Hematopoietic multipotent progenitor cell treated with erythropoietin and hydrocortisone succinate and interleukin-3 and kit ligand, for 4 days (in vitro differentiated cells): ENCODE measurements around the gene DRG2.

ENCODE experiments used
- DNase-seq: peaks from one replicate; pipeline ENCODE4 v3.0.0-alpha.2; 2015

Gene DRG2

DNA sequence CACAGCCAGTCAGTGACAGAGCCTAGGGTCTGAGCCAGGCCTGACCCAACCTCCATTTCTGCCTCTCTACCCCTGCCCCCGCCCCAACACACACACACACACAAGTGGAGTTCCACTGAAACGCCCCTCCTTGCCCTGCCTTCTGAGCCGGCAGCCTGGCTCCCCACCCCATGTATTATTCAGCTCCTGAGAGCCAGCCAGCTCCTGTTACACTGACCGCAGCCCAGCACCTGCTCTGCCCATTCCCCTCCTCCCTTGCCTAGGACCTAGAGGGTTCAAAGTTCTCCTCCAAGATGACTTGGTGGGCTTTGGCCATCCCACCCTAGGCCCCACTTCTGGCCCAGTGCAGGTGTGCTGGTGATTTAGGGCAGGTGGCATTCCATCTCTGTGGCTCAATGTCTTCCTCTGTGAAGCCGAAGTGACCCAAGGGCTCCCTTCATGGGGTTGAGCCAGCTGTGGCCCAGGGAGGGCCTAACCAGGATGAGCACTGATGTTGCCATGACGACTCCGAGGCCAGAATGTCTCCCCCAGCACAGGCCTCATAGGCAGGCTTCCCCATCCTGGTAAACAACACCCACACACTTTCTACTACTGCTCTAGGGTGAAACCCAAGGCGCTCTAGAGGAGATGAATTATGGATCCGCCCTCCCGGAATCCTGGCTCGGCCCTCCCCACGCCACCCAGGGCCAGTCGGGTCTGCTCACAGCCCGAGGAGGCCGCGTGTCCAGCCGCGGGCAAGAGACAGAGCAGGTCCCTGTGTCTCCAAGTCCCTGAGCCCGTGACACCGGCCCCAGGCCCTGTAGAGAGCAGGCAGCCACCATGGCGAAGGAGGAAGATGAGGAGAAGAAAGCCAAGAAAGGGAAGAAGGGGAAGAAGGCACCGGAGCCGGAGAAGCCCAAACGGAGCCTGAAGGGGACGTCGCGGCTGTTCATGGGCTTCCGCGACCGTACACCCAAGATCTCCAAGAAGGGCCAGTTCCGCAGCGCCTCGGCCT is 30.5 kb downstream of the DRG2 start:
- no peak for DNase-seq

DNA sequence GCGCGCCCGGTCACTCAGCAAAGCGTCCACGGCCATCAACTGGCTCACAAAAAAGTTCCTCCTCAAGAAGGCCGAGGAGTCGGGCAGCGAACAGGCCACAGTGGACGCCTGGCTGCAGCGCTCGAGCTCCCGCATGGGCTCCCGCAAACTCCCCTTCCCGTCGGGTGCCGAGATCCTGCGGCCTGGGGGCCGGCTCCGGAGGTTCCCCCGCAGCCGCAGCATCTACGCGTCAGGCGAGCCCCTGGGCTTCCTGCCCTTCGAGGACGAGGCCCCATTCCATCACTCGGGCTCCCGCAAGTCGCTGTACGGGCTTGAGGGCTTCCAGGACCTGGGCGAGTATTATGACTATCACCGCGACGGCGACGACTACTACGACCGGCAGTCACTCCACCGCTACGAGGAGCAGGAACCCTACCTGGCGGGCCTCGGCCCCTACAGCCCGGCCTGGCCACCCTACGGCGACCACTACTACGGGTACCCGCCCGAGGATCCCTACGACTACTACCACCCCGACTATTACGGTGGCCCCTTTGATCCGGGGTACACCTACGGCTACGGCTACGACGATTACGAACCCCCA is 31.5 kb downstream of the DRG2 start:
- no peak for DNase-seq

DNA sequence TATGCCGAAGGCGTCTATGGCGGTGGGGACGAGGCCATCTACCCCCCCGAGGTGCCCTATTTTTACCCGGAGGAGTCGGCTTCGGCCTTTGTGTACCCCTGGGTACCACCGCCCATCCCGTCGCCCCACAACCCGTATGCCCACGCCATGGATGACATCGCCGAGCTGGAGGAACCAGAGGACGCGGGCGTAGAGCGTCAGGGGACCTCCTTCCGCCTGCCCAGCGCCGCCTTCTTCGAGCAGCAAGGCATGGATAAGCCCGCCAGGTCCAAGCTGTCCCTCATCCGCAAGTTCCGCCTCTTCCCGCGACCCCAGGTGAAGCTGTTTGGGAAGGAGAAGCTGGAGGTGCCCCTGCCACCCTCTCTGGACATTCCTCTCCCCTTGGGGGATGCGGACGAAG is 32.2 kb downstream of the DRG2 start:
- no peak for DNase-seq

DNA sequence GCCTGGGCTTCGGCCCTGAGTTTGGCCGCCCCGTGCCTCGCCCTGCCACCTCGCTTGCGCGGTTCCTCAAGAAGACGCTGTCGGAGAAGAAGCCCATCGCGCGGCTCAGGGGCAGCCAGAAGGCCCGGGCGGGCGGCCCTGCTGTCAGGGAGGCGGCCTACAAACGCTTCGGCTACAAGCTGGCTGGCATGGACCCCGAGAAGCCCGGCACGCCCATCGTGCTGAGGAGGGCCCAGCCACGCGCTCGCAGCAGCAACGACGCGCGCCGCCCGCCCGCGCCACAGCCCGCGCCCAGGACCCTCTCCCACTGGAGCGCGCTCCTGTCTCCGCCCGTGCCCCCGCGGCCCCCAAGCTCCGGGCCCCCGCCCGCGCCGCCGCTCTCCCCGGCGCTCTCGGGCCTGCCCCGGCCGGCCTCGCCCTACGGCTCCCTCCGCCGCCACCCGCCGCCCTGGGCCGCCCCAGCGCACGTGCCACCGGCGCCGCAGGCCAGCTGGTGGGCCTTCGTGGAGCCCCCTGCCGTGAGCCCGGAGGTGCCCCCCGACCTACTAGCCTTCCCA is 32.8 kb downstream of the DRG2 start:
- DNase-seq, result no peak

DNA sequence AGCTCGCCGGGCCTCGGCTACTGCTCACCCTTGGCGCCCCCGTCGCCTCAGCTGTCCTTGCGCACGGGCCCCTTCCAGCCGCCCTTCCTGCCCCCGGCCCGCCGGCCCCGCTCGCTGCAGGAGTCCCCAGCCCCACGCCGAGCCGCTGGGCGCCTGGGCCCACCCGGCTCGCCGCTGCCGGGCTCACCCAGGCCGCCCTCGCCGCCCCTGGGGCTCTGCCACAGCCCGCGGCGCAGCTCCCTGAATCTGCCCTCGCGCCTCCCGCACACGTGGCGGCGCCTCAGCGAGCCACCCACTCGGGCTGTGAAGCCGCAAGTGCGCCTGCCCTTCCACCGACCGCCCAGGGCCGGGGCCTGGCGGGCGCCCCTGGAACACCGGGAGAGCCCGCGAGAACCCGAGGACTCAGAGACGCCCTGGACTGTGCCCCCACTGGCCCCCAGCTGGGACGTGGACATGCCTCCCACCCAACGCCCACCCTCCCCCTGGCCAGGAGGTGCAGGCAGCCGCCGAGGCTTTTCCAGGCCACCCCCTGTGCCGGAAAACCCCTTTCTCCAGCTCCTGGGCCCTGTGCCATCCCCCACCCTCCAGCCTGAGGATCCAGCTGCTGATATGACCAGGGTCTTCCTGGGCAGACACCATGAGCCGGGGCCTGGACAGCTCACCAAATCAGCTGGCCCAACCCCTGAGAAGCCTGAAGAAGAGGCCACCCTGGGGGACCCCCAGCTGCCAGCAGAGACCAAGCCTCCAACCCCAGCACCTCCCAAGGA is 33.6 kb downstream of the DRG2 start:
- no peak for DNase-seq

DNA sequence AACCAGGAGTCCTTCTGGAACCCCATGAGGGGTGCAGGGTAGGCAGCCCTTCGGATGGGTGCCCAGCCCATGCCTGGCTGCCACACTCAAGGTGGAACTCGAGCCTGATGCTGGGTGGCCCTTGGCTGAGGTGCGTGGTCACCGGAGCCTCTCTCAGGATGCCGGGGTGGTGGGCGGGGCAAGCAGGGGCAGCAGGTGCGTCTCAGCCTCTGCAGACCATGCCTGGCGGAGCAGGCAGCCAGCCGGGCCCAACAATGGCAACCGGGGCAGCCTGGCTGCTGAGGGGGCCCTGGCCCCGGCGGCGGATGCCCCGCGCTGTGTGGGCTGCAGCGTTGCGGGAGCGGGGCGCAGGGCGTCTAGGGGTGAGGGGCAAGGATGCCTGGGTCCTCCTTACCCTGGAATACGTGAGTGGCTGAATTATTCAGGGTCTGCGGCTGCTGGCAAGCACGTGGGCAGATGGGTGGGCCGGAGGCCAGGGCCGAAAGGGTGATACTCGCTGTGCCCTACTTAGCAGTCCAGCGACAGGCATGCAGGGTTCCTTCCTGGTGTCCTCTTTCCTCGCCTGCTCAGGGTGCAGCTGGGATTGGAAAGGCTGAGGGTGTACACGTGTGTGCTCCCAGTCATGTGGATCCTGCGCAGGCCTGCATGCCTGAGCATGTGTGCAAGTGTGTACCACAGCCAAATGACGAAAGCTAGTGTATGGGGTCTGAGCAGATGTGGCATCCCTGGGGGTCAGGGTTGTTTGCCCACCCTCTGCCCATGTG is 35.4 kb downstream of the DRG2 start:
- no peak for DNase-seq

DNA sequence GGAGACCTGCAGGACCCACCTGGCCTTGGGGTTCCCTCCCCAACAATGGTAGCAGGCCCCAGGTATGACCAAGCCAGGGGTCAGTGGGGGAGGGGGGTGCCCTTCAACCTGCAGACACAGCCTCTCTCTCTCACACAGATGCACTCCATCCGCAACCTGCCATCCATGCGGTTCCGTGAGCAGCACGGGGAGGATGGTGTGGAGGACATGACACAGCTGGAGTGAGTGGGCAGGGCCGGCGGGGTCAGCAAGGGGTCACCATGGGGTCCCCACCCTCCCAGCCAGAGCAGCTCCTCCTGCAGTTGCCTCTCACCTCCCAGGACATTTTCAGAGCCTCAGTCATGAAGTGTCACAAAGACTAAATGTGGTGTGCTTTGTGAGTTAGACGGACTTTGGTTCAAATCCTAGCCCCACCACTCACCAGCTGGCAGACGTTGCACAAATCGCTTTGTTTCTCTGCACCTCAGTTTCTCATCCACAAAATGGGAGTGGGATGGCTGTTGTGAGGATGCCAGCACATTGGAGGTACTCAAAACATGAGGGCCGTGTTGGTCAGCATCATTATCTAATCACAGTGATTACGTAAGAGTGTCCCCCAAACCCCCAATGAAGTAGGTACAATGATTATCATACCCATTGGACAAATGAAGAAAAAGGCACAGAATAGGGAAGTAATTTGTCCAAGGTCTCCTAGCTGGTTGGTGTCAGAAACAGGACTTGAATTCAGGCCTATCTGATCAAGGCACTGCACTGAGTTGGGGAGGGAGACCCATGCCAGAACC is 36.8 kb downstream of the DRG2 start:
- no peak for DNase-seq

DNA sequence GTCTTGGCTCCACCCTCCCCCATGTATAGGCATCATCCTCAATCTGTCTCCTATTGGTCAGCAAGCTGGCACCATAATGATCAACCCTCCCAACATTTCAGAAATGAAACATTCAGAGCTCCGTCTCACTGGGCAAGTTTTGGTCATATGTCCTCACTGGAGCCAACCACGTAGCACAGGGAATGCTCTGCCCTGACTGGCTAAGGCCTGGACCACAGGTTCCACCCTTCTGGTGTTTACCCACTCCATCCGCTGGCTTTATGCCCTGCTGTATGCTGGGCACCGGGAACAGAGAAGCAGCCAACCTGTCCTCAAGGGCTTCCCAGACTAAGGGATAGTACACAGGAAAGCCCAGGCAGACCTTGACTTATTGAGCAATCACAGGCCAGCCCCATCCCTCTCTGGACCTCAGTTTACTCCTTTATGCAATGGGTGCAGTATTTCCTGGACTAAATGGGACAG is 41.3 kb downstream of the DRG2 start:
- DNase-seq, result peak; percentile 22

DNA sequence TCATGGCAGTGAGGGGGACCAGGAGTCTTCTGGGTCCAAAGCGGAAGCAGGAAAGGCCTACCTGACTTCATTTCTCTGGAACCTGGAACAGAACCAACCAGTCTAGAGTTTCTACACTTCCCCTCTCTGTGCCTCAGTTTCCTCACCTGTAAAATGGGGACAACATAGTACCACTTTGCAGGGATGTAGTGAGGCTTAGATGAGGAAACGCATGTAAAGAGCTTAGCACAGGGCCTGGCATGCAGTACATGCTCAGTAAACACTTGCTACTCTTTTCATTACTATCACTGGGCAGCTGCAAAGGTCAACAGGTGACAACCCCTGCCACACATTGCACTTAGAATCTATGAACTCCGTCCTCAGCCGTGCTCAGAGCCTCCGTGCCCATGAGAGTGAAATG is 45.0 kb downstream of the DRG2 start:
- no peak for DNase-seq

DNA sequence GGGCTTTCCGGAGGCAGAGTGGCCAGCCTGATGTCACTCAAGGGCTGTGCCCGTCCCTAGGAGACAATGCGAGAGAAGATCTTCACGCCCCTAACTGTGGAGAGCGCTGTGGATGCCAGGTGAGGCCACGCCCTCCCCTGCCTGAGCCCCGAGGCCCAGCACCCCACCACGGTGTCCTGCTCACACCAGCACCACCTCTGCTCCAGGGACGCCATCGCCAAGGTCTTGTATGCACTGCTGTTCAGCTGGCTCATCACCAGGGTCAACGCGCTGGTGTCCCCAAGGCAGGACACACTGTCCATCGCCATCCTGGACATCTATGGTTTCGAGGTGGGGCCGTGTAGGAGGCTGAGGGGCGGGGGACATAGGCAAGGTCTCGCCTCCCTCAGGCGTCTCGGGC is 48.6 kb downstream of the DRG2 start:
- no peak for DNase-seq

DNA sequence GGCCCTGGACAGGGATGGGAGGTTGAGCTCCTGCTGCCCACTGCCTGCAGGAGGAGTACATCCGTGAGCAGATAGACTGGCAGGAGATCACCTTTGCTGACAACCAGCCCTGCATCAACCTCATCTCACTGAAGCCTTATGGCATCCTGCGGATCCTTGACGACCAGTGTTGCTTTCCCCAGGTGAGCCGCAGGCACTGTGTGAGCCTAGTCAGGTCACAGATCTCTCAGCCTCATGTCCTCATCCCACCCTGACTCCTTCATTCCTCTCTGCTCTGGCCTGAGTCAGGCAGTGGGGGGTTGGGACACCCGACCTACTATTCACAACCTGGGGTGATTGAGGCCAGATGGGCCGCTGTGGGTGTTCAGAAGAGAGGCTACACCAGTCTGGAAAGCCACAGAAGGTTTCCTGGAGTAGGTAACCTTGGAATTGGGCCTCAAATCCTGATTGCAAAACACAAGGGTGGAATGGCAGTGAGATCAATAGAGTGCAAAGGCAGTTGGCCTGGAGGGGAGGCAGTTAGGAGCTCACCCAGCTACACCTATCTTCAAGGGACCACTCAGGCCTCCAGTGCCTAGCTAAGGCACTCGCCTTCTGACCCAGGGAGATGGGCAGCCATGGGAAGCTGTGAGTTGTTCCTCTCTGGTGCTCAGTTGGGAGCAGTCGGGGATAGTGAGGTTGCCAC is 50.5 kb downstream of the DRG2 start:
- DNase-seq, result no peak

DNA sequence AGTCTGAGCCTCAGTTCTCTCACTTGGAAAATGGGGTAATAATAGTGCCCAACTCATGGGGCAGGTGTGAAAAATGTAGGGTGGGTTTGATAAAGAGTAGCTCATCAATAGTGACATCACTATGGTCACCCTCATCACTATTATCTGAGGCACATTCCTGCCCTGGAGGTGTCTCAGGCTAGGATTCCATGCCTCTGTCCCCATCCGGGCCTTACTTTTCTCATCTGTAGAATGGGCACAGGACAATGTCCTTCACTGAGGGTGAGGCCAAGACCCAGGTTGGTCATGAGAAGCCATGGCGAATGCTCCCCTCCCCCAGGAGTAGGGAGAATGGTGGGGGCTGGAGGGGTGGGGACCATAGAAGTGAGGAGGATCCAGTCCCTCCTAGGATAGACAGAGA is 51.3 kb downstream of the DRG2 start:
- DNase-seq, result no peak

DNA sequence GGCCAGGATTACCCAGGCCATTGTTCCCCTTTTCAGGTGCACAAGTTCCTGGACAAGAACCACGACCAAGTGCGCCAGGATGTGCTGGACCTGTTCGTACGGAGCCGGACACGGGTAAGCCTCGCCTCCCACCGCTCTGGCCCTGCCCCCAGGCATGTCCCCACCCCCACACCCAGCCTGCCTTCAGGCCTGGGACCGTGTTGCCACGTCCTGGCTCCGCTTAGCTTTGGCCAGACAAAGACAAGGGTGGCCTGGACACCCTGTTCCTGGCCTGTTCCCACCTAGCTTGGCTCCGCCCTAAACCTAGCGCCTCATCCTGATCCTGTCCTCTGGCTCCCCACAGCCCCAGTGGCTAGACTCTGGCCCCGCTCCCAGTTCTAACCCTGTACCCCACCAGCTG is 51.8 kb downstream of the DRG2 start:
- no peak for DNase-seq

DNA sequence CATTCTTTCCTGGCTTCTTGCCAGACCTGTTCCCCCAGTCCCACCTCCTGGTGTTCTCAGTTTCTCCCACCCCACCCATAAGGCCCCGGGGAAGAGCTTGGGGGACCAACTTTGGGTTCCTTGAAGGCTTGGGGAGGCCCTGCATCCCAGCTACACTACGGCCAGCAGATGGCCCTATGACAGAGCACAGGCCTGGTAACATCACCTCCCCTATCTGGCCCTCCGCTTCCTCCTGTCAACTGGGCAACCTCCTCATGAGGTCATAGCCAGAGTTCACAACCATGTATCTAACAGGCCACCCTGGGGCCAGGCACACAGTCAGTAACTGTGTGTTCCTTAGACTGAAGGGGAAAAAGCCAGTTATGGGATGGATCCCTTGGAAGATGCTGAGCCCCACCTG is 52.2 kb downstream of the DRG2 start:
- peak; percentile 41 for DNase-seq

DNA sequence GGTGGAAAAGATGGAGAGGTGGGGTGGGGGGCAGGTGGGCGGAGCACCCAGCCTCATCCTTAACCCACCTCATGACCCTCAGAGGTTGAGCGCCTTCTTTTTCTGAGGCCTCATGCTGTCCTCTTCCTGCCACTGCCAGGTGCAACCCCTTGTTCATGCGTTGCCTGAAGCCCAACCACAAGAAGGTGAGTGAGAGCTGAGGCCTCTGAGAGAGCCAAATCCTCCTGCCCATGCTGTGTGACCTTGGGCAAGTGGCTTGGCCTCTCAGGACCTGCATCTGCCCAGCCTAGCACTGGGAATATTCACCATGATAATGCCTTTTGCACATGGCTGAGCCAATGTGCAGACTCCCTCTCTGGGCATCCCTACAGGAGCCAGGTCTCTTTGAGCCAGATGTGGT is 52.9 kb downstream of the DRG2 start:
- no peak for DNase-seq

DNA sequence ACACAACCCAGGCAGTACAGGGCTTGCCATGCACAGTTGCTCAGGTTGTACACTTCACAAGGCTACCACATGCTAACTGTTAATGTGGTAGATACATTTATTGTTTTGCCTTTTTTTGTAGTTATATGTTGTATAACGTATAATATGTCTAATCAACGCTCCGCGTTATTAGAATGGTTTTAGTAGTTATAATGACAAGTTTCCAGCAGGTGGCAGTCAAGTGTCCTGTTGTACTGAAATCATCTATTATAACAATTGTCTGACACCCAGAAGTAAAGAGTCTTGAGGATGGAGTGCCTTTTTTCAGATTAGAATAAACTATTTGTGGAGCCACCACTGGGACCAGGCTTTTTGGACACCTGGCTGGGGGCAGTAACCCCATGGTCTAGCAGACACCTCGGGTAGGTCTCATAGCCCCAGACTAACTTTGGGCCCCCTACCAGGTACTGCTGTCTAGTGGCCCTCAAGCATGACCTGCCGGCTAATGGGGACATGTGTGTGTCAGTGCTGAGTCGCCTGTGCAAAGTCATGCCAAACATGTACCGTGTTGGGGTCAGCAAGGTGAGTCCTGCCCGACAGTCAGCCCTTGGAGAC is 53.6 kb downstream of the DRG2 start:
- DNase-seq, result peak; percentile 85

DNA sequence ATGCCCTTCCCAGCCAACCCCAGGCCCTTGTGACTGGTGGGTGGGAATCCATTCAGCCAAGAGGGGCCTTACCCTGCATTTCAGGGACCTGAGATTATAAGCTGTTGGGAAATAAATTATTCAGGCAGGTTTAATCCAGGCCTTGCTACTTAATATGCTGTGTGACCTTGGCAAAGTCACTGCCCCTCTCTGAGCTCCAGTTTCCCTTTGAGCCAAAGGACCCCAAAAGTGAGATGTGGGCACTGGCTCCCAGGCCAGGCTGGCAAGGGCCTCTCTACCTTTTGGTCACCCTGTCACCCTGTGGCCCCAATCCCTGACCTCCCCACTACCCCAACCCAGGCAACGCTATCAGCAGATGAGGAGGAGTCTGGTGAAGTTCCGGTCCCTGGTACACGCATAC is 54.7 kb downstream of the DRG2 start:
- DNase-seq, result no peak

DNA sequence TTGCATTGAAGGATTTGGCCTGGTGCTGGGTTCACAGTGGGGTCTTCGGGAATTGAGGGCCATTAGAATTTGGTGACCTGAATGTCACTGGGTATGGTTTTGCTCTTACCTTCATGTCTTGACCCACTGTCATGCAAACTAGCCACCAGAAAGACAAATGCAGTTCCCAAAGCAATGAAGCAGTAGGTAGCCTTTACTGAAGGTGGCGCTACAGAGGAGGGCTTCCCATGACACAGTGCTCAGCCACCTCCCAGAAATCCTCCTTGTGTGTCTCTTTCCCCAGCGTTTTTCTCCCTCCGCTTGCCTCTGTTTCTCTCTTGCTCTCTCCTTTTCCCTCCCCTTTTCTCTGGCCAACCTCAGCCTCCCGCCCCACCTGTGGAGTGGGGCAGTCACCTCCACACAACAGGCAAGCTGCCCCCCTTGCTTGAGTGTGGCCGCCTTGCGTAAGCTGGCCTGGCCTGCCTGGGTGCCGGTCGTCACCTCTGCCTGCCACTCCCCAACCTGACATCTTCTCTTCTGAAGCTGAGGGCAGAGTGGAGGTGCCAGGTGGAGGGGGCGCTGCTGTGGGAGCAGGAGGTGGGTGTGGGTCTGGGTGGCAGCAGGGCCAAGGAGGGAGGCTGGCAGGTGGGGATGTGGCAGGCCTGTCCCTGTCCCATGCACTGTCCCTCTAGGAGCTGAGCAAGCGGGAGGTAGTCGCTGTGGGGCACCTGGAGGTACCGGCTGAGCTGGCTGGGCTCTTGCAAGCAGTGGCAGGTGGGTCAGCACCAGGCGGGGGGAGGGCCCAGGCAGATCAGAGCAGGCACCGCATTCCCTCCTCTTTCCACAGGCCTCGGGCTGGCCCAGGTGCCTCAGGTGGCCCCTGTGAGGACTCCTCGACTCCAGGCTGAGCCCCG is 55.5 kb downstream of the DRG2 start:
- DNase-seq, result peak; percentile 58

DNA sequence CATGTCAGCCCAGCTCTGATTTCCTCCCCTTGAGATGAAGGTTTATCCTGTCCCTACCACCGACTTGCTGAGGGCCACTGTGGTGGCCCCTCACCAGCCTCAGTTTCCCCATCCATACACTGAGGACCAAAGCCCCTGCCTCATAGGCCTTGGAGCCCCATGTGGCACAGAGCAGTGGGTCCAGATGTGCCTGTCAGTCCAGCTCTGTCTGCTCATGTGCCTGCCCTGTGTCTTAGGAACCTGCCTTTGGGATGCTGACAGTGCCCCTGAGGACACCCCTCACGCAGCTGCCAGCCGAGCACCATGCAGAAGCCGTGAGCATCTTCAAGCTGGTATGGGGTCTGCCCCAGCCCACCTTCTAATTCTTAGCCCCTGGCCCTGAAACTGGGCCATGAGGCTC is 56.5 kb downstream of the DRG2 start:
- DNase-seq, result no peak

DNA sequence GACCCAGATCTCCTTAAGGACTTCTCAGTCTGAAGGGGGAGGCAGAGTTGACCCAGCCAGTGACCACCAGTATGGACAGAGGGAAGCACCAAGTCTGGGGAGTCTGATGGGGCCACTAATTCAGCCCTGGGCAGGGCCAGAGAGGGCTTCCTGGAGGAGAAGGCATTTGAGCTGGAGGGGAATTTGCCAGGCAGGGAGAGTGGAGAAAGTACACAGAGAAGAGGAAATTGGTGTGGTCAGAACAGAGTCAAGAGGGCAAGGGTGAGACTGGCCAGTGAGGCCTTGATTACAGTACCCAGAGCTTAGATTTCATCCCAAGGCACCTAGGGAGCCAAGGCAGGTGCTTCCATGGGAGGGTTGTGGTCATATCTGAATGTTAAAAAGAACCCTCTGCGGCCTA is 57.1 kb downstream of the DRG2 start:
- DNase-seq, result no peak
